ENCODE measurements around the gene MAP3K7. TPM values are rescaled to one million over a fixed set of nuclear protein-coding genes. Genes with fewer than 3 reads are reported as not detected.

The MAP3K7 gene
- polyA plus RNA-seq, 1 donor = 61.3 TPM

DNA sequence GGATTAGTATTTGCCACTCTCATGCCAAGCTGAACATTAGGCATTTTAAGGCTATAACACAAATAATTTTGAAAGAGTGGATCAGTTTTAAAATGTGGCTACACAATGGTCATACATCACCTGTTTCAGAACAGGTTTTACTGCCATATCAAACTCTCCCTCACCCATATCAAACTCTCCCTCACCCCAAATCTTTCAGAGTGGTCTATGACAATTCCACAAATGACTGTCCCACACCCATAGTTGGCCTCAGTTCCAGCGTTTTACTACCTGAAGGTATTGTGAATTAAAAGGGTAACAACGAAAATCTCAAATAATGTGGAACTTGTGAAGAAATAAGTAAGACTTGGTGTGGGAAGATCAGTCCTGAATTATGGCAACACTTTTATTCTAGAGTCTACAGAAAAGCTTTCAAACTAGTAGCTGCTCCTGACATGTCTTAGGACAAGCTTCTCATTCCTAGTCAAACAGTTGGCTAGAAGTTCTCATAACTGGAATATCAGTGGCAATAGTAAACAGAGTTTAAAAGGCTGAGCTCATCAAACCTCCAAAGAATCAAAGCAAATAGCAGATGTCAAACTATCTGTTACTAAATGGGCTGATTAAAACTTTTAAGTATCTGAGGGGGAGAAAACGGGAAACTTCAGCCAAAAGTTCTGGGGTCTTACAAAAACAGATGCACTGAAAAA lies 52.4 kb downstream of the MAP3K7 start:
- no peak for DNase-seq

DNA sequence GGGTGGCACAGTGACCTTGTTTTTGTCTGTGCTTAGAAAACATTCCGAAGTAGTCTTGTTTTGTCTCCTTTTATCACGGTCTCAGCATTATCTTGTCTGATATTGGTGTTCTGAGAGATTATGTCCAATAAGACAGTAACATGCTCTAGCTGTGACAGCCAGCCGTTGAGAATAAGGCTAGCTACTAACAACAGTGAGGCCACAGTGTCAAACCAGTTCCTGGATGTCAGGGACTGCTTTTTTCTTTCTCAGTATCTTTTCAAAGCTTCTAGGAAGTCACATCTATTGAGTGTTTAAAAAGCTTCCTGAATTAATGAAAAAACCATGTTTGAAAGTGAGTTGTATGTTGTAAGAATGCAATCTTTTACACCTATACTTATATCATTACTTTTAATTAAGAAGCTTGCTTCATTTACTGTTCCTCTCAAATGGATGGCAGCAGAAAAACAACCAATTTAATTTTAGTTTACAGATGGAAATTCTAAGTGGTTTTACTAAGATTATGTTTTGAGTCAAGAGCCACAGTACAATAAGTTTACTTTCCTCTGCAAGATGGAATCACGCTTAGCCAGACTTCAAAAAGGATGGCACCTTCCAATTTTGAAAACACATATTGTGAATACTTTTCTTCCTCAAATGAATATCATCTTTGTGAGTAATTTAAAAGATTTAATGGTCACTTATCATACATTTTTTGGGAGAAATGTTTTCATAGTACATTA lies 53.1 kb downstream of the MAP3K7 start:
- no peak for DNase-seq

DNA sequence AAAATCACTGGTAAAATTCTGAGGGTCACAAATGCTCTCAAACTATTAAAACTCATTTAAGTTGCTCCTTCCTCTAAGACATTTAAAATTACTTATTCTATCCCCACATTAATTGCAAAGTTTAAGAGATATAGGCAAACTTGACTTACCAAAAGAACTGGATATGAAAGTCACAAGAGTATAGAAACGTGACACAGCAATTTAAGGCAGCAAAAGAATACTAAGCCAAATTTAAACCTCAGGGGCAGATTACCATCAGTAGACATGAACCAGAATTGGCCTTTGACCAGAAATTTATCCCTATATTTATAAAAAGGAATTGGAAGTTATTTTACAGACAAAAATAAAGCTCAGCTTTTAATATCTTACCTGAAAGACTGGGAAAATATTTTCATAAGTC lies 56.0 kb downstream of the MAP3K7 start:
- DNase-seq = no peak

DNA sequence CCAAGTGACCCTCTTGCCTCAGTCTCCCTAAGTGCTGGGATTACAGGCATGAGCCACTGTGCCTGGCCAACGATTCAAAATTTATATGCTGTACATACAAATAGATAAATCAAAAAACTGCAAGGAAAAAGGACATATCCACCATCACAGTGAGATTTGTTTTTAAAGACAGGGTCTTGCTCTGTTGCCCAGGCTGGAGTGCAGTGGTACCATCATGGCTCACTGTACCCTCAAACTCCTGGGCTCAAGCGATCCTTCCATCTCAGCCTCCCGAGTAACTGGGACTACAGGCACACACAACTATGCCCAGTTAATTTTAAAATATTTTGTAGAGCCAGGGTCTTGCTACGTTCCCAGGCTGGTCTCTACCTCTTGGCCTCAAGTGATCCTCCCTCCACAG lies 61.5 kb downstream of the MAP3K7 start:
- no peak for DNase-seq

DNA sequence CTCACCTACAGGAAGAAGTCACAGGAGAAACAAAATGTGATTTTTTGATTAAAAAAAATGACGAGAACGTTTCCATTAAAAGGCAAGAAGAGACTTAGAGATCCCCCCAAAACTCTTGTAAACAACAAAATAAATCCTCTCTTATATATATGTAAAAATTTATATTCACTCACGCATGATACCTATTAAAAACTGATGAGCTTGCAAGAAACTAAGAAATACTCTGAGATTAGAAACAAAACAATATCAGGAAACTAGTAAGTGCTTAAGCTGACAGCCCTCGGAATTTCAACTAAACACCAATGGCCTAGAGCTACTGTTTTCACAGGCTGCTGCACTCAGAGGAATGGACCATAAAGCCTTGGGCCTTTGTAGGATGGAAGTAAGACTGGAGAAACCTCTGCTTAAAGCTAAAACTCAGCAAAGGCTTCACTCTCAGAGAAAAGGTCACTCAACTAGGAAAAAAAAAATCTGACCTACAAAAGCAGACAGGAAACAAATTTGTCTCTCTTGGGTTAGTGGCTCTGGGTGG lies 63.0 kb downstream of the MAP3K7 start:
- DNase-seq = no peak

DNA sequence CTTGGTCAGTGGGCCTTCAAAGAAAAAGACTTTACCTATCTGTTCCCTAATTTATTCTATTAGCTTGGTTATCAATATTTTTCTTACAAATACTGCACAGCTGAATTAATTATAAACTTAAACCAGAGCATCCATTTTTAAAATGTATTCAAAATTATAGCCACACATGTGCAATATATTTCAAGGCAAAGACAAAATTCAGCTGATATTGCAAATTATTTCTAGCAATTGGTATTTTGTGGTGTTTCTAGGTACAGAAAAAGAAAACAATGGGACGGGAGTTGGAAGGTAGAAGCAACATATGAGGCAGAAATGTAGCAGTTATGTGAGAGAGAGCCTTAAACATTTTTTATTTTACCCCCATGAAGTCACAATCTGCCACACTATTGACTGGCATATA lies 64.9 kb downstream of the MAP3K7 start:
- no peak for DNase-seq

DNA sequence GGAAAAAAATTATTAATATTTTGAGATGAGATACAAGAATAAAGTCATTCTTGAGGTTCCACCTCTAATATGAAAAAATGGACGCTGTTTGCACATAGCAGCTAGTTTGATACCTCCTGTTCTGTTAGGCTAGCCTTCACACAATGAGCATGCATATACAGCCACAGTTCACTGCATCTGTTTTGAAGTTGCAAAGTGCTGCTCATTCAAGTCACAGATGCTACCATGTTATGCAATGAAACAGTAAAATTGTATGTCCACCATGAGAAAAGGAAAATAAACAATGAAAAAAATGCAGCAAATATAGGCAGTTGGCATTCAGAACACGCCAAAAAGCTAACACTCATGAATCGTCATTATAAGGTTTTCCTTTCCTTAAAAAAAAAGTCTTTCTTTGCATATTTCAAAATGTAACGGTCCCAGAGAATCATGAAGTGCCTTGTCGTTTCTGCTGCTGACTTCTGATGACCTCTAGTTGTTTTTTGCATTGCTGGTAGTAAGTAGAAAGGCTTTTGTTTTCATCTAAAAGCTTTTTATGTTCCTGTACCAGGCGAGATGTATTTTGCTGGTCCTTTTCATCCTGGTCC lies 70.7 kb downstream of the MAP3K7 start:
- no peak for DNase-seq

DNA sequence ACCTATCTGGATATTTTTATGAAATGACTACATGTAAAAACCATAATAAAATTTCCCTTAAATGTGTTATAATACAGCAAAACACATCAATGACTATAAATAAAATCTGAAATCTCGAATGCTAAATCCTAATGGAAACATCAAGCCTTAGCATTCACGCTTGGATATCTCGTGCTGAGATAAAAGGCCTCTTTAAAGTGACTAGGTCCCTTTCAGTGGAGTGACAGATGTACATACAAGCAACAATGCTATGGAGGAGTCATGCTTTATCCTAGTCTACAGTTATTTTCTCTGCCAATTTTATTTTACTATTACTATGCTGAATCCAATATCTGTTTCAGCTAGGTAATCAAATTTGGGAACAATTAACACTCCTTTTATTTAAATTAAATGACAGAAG lies 72.4 kb downstream of the MAP3K7 start:
- no peak for DNase-seq

DNA sequence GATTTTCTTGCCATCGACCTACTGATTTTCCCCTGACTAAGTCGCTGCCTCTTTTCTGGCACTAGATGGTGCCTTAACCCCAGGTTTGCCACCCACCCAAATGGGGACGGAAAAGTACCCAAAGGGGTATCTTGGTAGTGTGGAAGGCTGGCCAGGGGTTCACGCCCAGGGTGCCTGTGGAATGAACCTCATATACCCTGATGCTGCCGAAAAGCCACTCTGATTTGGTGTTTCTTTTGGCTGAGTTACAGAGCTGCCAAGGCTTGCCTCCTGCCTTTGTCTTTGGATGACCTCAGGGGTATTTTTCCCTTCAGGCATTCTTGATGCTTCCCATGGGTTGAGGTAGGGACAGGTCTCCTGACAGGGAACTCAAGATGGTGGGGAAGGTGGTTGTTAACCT lies 78.1 kb downstream of the MAP3K7 start:
- DNase-seq = no peak

DNA sequence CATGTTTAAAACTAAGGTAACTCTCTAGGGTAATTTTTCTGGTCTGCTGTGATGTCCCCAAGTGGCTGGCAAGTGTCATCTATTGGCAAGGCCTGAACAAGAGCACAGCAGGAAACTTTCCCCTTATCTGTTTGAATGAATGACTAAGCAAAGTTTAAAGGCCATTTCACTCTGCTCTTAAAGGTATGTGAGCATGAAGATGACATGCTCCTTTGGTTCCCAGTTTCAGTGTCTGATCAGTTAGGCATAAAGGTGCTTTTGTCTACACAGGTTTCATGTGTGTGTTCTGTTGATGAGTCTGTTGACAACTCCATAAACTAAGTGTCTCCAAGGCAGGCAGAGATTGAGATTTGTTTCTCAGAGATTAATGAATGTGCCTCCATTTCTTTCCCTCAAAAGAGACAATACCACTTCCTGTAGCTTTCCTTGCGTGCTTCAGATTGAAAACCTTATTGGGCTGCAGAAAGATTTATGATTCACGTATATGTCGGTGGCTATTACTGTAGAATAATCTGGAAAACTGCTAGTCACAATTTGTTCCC lies 83.9 kb downstream of the MAP3K7 start:
- DNase-seq = no peak

DNA sequence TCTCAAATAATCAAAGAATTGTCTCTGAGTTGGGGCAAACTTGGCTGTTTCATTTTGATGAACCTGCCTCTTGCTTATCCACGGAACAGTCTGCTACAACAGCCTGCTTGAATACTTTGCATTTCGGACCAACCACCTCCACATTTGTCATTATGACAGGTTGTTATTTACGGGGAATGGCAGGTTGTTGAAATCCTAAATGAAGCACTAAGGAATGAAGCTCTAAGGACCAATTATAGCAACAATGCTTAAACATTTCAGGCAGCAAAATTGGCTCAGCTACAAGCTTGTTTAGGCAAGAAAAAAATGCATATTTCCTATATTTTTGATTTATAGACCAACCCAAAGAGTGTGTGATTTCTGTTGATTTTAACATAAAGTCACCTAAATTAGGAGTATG lies 84.5 kb downstream of the MAP3K7 start:
- DNase-seq = no peak

DNA sequence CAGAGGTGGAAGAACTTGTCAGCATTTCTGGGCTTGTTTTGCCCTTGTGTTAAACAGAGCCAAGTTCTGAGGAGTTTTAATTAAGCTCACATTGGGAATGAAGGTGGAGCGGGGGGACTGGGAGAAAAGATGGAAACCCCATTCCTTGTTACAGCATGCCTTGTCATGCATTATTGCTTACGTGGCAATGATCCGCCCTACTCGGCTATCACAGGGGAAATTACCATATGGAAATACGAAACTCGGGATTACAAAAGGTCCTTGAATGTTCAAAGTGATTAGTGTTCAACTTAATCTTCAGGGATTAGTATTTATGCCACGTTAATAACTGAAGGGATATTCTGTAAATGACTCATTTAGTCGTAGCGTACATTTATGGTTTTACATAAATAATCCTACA lies 86.4 kb downstream of the MAP3K7 start:
- DNase-seq = no peak

DNA sequence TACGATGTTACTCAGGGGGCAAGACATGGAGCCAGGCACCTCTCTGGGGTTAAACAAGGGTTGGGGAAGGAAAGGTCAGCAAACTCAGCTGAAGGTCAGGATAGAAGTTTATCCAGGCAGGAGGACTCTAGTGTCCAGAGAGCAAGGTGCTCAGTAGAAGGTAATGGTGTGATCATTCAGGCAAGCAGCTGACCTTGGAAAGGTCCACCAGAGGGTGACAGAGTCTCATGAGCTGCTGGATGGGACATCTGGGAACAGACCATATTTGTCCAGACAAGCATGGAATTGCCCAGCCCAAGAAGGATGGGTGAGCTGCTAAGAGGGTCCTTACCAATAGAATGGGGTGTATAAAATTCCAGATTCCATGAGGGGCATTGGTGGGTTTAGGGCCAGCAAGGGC lies 89.5 kb downstream of the MAP3K7 start:
- no peak for DNase-seq

DNA sequence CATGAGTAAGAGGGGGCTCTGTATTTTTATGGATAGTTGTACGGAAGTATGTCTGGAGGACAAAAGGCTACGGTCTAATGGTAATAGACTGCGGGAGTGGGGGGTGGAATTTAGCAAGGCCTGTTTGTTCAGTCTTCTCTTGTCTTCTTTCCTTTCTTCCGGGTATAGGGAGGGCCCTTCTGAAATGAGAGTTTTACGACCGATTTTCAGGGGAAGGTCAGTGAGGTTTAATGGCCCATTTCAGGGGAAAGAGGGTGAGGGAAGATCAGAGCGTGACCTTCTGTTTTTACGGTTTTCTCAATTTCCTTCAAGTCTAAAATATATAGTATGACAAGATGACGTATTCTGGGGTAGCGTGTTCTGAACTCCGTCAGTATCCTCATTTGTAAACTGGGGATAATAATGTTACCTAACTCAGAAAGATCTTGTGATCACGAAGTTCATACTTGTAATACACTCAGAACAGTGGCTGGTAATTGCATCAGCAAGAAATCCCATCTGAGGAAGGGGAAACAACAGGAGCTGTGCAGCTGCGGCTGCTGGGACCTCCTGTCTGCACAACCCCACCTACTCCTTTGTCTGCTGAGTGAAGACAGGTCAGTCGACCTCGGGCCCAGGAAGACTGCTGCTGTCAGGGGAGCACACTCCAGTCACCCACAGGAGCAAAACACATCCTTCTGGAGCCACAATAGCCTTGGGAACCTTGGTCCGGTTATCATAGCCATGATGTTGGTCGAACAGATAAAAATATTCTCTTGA lies 90.4 kb downstream of the MAP3K7 start:
- peak; percentile 68 for DNase-seq

DNA sequence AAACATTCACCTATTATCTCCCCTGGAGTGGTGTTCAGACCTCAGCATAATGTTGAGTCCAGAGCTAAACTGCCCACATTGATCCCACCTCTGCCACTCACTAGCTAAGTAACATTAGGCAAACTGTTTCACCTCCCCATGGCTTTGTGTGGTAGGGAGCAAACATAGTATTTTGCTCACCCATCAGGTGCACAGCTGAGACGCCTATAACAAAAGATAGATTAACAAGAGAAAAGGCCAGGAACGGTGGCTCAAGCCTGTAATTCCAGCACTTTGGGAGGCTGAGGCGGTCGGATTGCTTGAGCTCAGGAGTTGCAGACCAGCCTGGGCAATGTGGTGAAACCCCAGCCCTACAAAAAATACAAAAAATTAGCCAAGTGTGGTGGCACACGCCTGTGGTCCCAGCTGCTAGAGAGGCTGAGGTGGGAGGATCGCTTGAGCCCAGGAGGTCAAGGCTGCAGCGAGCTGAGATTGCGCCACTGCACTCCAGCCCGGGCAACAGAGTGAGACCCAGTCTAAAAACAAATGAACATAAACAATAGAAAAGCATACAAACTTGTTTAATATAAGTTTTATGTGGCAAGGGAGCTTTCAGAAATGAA lies 91.6 kb downstream of the MAP3K7 start:
- DNase-seq = no peak

DNA sequence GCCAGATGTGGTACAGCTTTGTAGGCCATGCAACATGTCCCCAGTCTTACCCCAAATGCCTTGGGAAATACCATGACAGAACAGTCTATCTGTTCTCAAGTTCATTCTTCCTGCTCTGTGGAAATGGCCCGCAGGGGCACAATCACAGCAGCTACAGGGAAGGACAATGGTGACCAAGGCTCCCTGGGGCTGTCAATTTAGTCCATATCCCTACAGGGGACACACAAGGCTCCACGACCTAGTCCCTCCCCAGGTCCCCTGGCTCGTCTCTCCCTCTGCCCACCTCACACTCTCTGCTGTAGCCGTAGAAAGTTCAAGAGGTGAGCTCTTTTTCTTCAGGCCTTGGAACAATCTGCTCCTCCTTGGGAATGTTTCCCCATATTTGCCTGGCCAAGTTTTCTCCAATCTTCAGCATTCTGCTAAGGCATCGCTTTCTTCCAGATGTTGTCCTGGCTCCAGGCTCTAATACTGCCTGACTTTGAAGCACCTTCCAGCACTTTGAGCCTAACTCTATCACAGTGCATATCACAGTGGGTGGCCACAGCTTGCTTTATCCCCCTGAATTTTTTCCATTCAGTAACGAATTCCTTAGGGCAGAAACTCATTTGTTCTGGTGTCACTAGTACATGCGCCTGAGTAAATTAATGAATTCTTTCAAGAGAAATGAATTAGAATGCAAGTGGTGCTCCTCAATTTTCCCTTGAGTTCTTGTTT lies 92.6 kb downstream of the MAP3K7 start:
- no peak for DNase-seq

DNA sequence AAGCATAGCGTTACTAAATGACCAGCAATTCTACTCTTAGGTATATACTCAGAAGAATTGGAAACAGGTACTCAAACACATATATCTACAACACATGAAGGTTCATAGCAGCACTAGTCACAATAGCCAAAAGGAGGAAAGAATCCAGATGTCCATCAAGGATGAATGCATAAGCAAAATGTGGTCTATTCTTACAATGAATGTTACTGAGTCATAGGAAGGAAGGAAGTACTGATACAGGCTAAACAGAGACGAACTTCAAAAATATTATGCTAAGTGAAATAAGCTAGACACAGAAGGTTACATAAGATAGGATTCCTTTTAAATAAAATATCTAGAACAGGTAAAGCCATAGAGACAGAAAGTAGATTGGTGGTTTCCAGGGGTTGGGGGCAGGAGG lies 93.5 kb downstream of the MAP3K7 start:
- no peak for DNase-seq

DNA sequence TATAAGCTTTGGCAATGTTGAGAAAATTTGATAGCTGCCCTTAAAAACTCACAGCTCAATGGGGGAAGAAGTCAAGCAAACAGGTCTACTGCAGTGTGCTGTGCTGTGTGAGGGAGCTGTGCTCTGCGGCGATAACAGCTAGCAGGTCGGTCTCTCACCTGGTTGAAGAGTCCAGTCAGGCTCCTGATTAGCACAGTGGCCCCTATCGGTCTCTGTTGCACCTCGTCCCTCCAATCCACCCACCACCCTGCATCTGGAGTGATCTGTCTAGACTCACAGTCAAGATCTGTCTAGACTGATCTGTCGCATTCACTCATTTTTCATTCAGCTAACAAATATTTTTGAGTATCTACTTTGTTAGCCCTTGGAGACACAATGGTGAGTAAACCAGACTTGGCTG lies 94.1 kb downstream of the MAP3K7 start:
- no peak for DNase-seq

DNA sequence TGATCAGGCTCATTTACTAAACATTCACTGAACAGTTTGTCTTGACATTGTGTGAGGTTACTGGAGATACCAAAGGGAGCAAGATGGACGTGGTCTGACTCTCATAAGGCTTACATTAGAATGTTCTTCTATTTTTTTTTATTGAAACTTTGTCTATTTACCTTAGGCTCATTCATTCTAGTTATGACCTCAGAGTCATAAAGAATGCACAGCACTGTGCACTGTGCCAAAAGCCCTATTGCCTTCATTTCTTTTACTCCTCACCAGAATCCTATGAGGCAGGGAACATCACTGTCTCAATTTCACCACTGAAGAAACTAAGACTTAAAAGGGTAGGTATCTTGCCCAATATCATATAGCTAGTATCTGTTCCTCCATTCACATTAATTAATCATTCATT lies 94.5 kb downstream of the MAP3K7 start:
- DNase-seq = no peak

DNA sequence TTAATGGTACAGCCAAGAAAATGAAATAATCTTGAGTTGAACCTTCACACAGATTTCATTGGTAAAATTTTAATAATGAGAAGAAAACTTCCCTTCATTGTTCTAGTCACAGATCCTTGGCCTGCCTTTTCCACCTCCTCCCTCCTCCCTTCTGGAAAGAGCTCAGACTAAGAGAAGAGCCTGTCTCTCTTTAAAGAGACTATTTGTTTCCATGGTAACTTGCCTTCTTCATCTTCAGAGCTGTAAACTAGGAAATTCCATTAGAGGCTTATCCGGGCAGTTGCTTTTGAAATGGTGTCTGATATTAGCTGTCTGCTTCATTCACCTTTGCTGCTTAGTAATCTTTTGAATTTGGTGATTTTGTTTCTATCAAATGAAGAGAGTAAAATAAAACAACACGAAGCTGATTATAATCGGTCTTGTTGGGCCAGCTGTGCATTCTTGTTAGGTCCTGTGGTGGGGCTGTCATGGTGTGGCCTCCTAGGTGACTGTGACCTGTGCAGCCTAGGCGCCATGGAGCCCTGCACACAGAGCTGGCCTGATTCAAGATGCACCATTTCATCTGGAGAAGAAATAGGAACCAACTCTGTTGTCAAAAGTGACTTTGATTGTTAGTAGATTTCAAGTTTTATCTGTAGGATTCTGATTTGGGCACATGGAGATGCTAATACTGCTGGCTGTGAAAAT lies 96.7 kb downstream of the MAP3K7 start:
- no peak for DNase-seq

DNA sequence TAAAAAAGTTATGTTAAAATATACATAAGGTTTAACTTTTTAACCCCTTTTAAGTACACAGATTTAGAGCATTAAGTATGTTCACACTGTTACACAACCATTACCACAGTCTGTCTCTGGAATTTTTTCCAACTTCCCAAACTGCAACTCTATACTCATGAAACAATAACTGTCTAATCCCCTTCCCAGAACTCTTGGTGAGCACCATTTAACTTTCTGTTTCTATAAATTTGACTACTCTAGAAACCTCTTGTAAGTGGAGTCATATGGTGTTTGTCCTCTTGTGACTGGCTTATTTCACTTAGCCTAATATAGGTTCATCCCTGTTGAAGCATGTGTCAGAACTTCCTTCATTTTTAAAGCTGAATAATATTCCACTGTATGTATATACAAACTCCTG lies 98.1 kb downstream of the MAP3K7 start:
- DNase-seq = no peak

All from left kidney (tissue), 2 donors.